T-helper 17 cell (primary cell): ENCODE measurements around the gene HINT3. TPM values are rescaled to one million over a fixed set of nuclear protein-coding genes. Genes with fewer than 3 reads are reported as not detected.
"Not testable (repeated sequence)": the region's sequence is repeated elsewhere in the genome, so short reads cannot be mapped to it uniquely, and the experiment has no call there.

Source experiments
- ATAC-seq: fragments of 150-1000 bp; cut with Tn5 transposase; 2 replicates; pipeline ENCODE4 v1.10.0; 2021; ENCODE audit warnings: mild to moderate bottlenecking, moderate library complexity
- DNase-seq, 3 donors: peaks; one replicate each; pipeline versions ENCODE4 v3.0.0 to v3.0.0-alpha.2; 2020 to 2021
- H3K9me3 ChIP-seq: one replicate; pipeline ENCODE4 v1.7.0; 2013; ENCODE audit warnings: low read length, mild to moderate bottlenecking; ENCODE audit not compliant: control insufficient read depth, poor library complexity, severe bottlenecking
- H3K27ac Mint-ChIP-seq: one replicate; pipeline ENCODE4 v1.8.0; 2022; ENCODE audit warnings: mild to moderate bottlenecking, moderate library complexity, mixed read lengths
- H3K27me3 Mint-ChIP-seq: one replicate; pipeline ENCODE4 v1.8.0; 2022; ENCODE audit warnings: mixed read lengths
- H3K36me3 Mint-ChIP-seq: one replicate; pipeline ENCODE4 v1.8.0; 2022; ENCODE audit warnings: low read depth, mixed read lengths
- H3K4me1 Mint-ChIP-seq: one replicate; pipeline ENCODE4 v1.8.0; 2022; ENCODE audit warnings: mild to moderate bottlenecking, mixed read lengths
- H3K4me3 Mint-ChIP-seq: one replicate; pipeline ENCODE4 v1.8.0; 2022; ENCODE audit warnings: mild to moderate bottlenecking, moderate library complexity, mixed read lengths
- total RNA-seq, 4 donors: library from RNA in 2 of 4; stranded (reverse) in 2 of 4; gene quantifications; one replicate each; pipeline ENCODE4 v1.2.3 and lab custom pipeline; 2022 to 2026

Gene HINT3
- total RNA-seq, 2 donors from 2014 or later: 7.6 to 10.6 TPM

- Mint-ChIP-seq H3K27me3 (no peaks in the 10 kb centered on the region), H3K4me1 (peaks cover 3% of the 10 kb centered on the region), H3K4me3 (no peak overlapping the region), H3K27ac (no peak overlapping the region), H3K36me3 (peaks cover 6% of the 10 kb centered on the region)
- no peaks in the 10 kb centered on the region for H3K9me3 ChIP-seq
- ATAC-seq (no peak), DNase-seq (no peak)
Measured at GRCh38 chr6:126010040-126010439, 53.5 kb downstream of the HINT3 start.

DNA sequence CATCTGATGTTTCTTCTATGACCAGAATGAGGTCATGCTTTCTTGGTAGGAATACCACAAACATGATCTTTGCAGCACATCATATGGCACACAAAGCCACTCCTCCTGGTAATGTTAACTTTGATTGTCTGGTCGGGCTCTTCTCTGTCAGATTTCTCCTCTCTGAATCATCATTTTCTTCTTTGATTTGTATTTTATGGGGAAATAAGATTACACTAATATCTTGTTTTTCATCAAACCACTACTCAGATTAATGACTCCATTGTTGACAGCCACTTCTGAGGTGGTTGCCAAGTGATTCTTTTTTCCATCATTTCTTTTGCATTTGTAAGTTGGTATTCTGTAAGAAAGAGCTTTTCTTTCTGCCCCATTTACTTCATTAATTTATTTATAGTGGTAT lies 59.3 kb downstream of the HINT3 start:
- H3K9me3 ChIP-seq: no peaks in the 10 kb centered on the region
- peaks cover 15% of the 10 kb centered on the region for H3K36me3 Mint-ChIP-seq
- H3K27me3 Mint-ChIP-seq: no peaks in the 10 kb centered on the region
- H3K4me1 Mint-ChIP-seq: peaks cover 8% of the 10 kb centered on the region
- ATAC-seq (no peak), DNase-seq (no peak)
- H3K27ac Mint-ChIP-seq: no peak overlapping the region
- H3K4me3 Mint-ChIP-seq: no peak overlapping the region

GRCh38 chr6:126016591-126016990 lies 60.0 kb downstream of the HINT3 start:
- ATAC-seq (no peak), DNase-seq (no peak)
- peaks cover 13% of the 10 kb centered on the region for H3K36me3 Mint-ChIP-seq
- H3K9me3 ChIP-seq: no peaks in the 10 kb centered on the region
- peaks cover 8% of the 10 kb centered on the region for H3K4me1 Mint-ChIP-seq
- H3K27me3 Mint-ChIP-seq: no peaks in the 10 kb centered on the region
- H3K4me3 Mint-ChIP-seq: no peak overlapping the region
- no peak overlapping the region for H3K27ac Mint-ChIP-seq

DNA sequence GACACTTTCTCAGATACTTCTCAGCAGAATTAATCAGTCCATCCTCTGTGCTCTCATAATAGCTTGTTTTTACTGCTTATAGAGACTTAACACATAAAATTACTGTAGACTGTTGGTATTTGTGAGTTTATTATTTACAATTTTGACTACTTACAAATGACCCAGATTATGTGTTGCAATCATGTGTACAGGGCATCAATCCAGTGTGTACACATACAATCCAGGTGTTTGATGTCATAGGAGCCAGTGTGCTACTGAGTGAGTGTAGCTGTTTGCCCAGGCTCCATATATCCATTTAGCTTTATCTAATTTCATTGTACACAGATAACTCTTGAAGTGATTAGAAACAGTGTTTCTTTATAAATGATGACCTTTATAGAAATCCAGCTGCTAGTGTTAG lies 61.1 kb downstream of the HINT3 start:
- Mint-ChIP-seq H3K27me3 (no peaks in the 10 kb centered on the region), H3K4me3 (no peak overlapping the region), H3K4me1 (peaks cover 8% of the 10 kb centered on the region), H3K27ac (no peak overlapping the region), H3K36me3 (peaks cover 15% of the 10 kb centered on the region)
- DNase-seq: no peak
- no peaks in the 10 kb centered on the region for H3K9me3 ChIP-seq
- ATAC-seq: no peak

DNA sequence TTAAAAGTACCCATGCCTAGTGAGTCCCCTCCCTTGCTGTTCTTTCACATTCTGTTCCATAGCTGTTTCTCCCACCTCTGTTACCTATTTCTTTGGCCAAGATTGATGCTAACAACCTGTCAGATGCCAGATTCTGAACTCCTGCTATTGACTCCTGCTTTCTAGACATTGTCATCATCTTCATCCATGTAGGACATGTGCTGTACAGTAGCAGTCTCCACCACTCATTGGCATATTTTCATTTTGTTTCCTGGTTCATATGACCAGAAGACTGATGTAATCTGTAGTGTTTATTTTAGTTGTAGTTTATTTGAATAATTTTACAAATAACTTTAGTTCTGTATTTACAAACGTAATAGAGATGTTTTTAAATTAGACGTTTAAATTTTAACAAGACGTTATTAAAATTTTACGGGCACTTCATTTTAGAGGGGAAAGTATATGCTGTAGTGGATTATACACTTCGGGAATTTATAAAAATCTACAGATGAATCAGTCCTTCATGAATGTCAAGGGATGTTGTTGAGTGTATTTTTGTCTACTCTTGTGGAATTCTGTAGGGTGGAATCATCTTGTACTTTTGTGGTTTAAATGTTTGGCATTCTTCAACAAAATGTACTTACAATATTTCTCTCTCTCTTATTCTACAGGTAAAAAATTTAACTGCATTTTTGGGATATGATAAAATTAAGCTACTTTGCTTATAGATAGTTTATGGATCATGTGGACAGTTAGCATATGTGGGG lies 63.9 kb downstream of the HINT3 start:
- no peaks in the 10 kb centered on the region for H3K9me3 ChIP-seq
- no peak for DNase-seq
- Mint-ChIP-seq H3K27ac (no peak overlapping the region), H3K4me1 (peaks cover 6% of the 10 kb centered on the region), H3K36me3 (peaks cover 12% of the 10 kb centered on the region), H3K4me3 (no peak overlapping the region), H3K27me3 (no peaks in the 10 kb centered on the region)
- ATAC-seq: no peak

GRCh38 chr6:126023474-126023873 lies 66.9 kb downstream of the HINT3 start:
- H3K27me3 Mint-ChIP-seq: not testable (repeated sequence)

DNA sequence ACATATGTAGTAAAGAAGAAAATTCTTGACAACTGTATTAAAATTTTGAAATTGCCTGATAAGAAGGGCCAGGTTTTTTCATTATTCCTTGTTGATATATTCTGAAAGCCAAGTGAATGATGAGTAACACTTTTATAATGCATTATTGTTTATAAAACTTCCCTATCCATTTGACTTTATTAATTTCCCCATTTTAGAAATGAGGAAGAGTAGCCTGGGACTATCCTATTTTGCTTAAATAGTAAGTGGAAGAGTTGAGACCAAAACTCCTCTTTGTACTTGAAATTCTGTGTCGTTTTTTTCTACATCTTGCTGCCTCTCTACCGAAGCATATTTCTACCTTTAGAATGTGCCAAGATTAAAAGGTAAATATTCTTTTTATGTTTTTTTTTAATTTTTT lies 69.4 kb downstream of the HINT3 start:
- Mint-ChIP-seq H3K27me3 (no peaks in the 10 kb centered on the region), H3K36me3 (peaks cover 9% of the 10 kb centered on the region), H3K27ac (no peak overlapping the region), H3K4me3 (no peak overlapping the region), H3K4me1 (peaks cover 5% of the 10 kb centered on the region)
- ATAC-seq: no peak
- no peaks in the 10 kb centered on the region for H3K9me3 ChIP-seq
- DNase-seq: no peak

More at GRCh38 chr6:126023474-126023873, 66.9 kb downstream of the HINT3 start:
- ATAC-seq, H3K9me3 ChIP-seq, H3K4me1 Mint-ChIP-seq, H3K36me3 Mint-ChIP-seq, DNase-seq, H3K27ac Mint-ChIP-seq, H3K4me3 Mint-ChIP-seq: not testable (repeated sequence)

DNA sequence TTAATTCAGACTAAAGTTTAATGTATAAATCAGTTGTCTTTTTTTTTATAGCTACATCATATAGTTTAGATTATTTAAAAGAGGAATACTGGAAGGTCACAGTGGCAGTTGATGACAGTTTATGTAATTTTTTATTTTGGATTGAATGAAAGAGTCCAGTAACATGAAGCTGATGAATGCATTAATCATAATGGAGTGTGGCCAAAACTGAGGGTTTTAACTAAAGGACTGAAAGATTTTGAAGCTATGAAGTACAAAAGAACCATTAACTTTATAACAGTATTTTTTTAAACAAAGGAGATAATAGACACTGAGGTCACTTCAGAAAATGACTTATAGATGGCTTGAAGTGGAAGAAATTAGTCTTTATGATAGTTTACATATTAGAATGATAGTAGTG lies 71.0 kb downstream of the HINT3 start:
- Mint-ChIP-seq H3K4me1 (peaks cover 10% of the 10 kb centered on the region), H3K27me3 (no peaks in the 10 kb centered on the region), H3K27ac (no peak overlapping the region), H3K4me3 (no peak overlapping the region), H3K36me3 (peaks cover 17% of the 10 kb centered on the region)
- no peak for ATAC-seq
- no peak for DNase-seq
- H3K9me3 ChIP-seq: no peaks in the 10 kb centered on the region

Other genes with a start within 250 kb of the HINT3 start
- under 1 TPM in 1 of 2 donors, not detected in 1; 0.23 TPM for gene HEY2, start 207.1 kb upstream of the HINT3 start, total RNA-seq
- 10 to 100 TPM; 49.5 to 62.4 TPM for gene NCOA7, start 165.8 kb upstream of the HINT3 start, total RNA-seq
- 10 to 100 TPM; 17.8 to 20.1 TPM for gene TRMT11, start 29.8 kb downstream of the HINT3 start, total RNA-seq